Calu3 (cell line): ENCODE results near the gene MYO9B. TPM values are rescaled to one million over a fixed set of nuclear protein-coding genes. Genes with fewer than 3 reads are reported as not detected.
A peak's percentile ranks its signal among the peaks of the same experiment; 100 is the strongest.

ENCODE experiments used
- BruUV-seq: library from RNA; stranded (reverse); fragments of 400-500 nt; replicated peaks from 2 replicates; lab custom pipeline; 2021; lab: Mats Ljungman, UMichigan
- CTCF ChIA-PET: fragments of 300-600 bp; sonication (Branson Sonifier 250); formaldehyde crosslinking; loops from one replicate; lab custom pipeline; 2022; ENCODE audit warnings: antibody characterized with exemption; lab: Charles Lee
- DNase-seq: peaks from one replicate; pipeline ENCODE4 v3.0.0; 2022
- H3K27ac Mint-ChIP-seq: one replicate; pipeline ENCODE4 v1.8.0; 2022; ENCODE audit warnings: mixed read lengths; ENCODE audit not compliant: unreplicated experiment
- H3K27me3 Mint-ChIP-seq: one replicate; pipeline ENCODE4 v1.8.0; 2022; ENCODE audit warnings: mixed read lengths; ENCODE audit not compliant: unreplicated experiment
- H3K36me3 Mint-ChIP-seq: one replicate; pipeline ENCODE4 v1.8.0; 2022; ENCODE audit warnings: mild to moderate bottlenecking, moderate library complexity, mixed read lengths; ENCODE audit not compliant: insufficient read depth, unreplicated experiment
- H3K4me1 Mint-ChIP-seq: one replicate; pipeline ENCODE4 v1.8.0; 2022; ENCODE audit warnings: mild to moderate bottlenecking, low read depth, mixed read lengths; ENCODE audit not compliant: unreplicated experiment
- H3K4me3 Mint-ChIP-seq: one replicate; pipeline ENCODE4 v1.8.0; 2022; ENCODE audit warnings: mild to moderate bottlenecking, low read depth, moderate library complexity, mixed read lengths; ENCODE audit not compliant: unreplicated experiment
- H3K9me3 Mint-ChIP-seq: one replicate; pipeline ENCODE4 v1.8.0; 2022; ENCODE audit warnings: low read depth, mixed read lengths; ENCODE audit not compliant: unreplicated experiment
- CTCF ChIP-seq: fragments of 200-600 bp; IDR thresholded peaks from one replicate; pipeline ENCODE4 v1.8.0; 2022; ENCODE audit warnings: antibody characterized with exemption; ENCODE audit not compliant: unreplicated experiment
- intact Hi-C: fragments of 100-400 bp; cut with micrococcal nuclease; formaldehyde crosslinking; loops from one replicate; pipeline ENCODE4 v1.10.0; 2022; ENCODE audit not compliant: unreplicated experiment
- total RNA-seq: library from RNA; stranded (reverse); gene quantifications from 2 replicates; pipeline ENCODE4 v1.2.3, GENCODE V29; 2022

The MYO9B gene
- total RNA-seq, 1 experiment from 2014 or later = 38.4 TPM

- Mint-ChIP-seq H3K27ac (no peak overlapping the region), H3K4me1 (peaks cover 17% of the 10 kb centered on the region), H3K9me3 (no peaks in the 10 kb centered on the region), H3K4me3 (no peak overlapping the region), H3K27me3 (no peaks in the 10 kb centered on the region), H3K36me3 (no peaks in the 10 kb centered on the region)
- CTCF ChIA-PET = no interaction called here
- no peak for DNase-seq
- intact Hi-C loops = no loop called here
- no peak for TF ChIP-seq CTCF
- no TSS peak for BruUV-seq
These were observed 183.7 kb downstream of the MYO9B start for GRCh38 chr19:17259118-17259780.

- CTCF ChIA-PET = interaction anchor here (1.4 kb wide), 1 partner anchor 11 kb away, joined by 4 read pairs; no protein-coding TSS in a partner anchor
- H3K36me3 Mint-ChIP-seq = no peaks in the 10 kb centered on the region
These were observed 184.4 kb downstream of the MYO9B start for GRCh38 chr19:17259934-17260333.

GRCh38 chr19:17260842-17261325, 185.3 kb downstream of the MYO9B start:
- Mint-ChIP-seq H3K4me3 (no peak overlapping the region), H3K27ac (no peak overlapping the region), H3K27me3 (no peaks in the 10 kb centered on the region), H3K36me3 (no peaks in the 10 kb centered on the region), H3K9me3 (no peaks in the 10 kb centered on the region), H3K4me1 (peaks cover 15% of the 10 kb centered on the region)
- CTCF ChIA-PET = interaction anchor here (0.6 to 1.4 kb wide), 3 partner anchors 12 to 177 kb away, joined by 3 to 4 read pairs (median 3); no protein-coding TSS in a partner anchor
- intact Hi-C loops = no loop called here
- peak; percentile 79 for TF ChIP-seq CTCF
- peak; percentile 86 for DNase-seq
- no TSS peak for BruUV-seq

More at GRCh38 chr19:17259934-17260333, 184.4 kb downstream of the MYO9B start:
- peaks cover 20% of the 10 kb centered on the region for H3K4me1 Mint-ChIP-seq
- DNase-seq = no peak
- no peak overlapping the region for H3K27ac Mint-ChIP-seq
- no peaks in the 10 kb centered on the region for H3K9me3 Mint-ChIP-seq
- no peaks in the 10 kb centered on the region for H3K27me3 Mint-ChIP-seq
- intact Hi-C loops = no loop called here
- no TSS peak for BruUV-seq
- TF ChIP-seq CTCF = no peak
- no peak overlapping the region for H3K4me3 Mint-ChIP-seq

GRCh38 chr19:17262557-17262956, 187.0 kb downstream of the MYO9B start:
- no peaks in the 10 kb centered on the region for H3K27me3 Mint-ChIP-seq
- H3K4me1 Mint-ChIP-seq = peaks cover 24% of the 10 kb centered on the region
- peaks cover 10% of the 10 kb centered on the region for H3K36me3 Mint-ChIP-seq
- no peak overlapping the region for H3K4me3 Mint-ChIP-seq
- CTCF ChIA-PET = no interaction called here
- intact Hi-C loops = no loop called here
- BruUV-seq = no TSS peak
- no peak for DNase-seq
- H3K9me3 Mint-ChIP-seq = no peaks in the 10 kb centered on the region
- TF ChIP-seq CTCF = no peak
- no peak overlapping the region for H3K27ac Mint-ChIP-seq

Other genes starting within 250 kb of the MYO9B start
- gene SIN3B, start 246.4 kb upstream of the MYO9B start, total RNA-seq = 43.1 and 49.7 TPM in 2 replicates
- gene F2RL3, start 186.8 kb upstream of the MYO9B start, total RNA-seq = not detected in 2 replicates
- 5.7 and 5.8 TPM in 2 replicates for gene CPAMD8, start 49.0 kb upstream of the MYO9B start, total RNA-seq
- gene HAUS8, start 325 bp upstream of the MYO9B start, total RNA-seq = 15.7 and 20.5 TPM in 2 replicates
- 10.7 and 11.8 TPM in 2 replicates for gene USE1, start 139.6 kb downstream of the MYO9B start, total RNA-seq
- 12.1 and 12.2 TPM in 2 replicates for gene OCEL1, start 150.4 kb downstream of the MYO9B start, total RNA-seq
- gene NR2F6, start 170.1 kb downstream of the MYO9B start, total RNA-seq = 33.5 and 34.6 TPM in 2 replicates
- gene USHBP1, start 189.0 kb downstream of the MYO9B start, total RNA-seq = 0.10 and 0.26 TPM in 2 replicates
- gene BABAM1, start 191.7 kb downstream of the MYO9B start, total RNA-seq = 72.9 and 75.2 TPM in 2 replicates
- gene ANKLE1, start 206.1 kb downstream of the MYO9B start, total RNA-seq = 0.32 and 0.66 TPM in 2 replicates
- gene ABHD8, start 227.6 kb downstream of the MYO9B start, total RNA-seq = 6.0 and 6.2 TPM in 2 replicates
- 37.9 and 38.4 TPM in 2 replicates for gene MRPL34, start 230.1 kb downstream of the MYO9B start, total RNA-seq
- 50.8 and 54.9 TPM in 2 replicates for gene DDA1, start 233.8 kb downstream of the MYO9B start, total RNA-seq